Spleen (tissue), 11 donors: Measurements from ENCODE around the gene SMLR1. TPM values are rescaled to one million over a fixed set of nuclear protein-coding genes. Genes with fewer than 3 reads are reported as not detected.
"Not testable (repeated sequence)": the region's sequence is repeated elsewhere in the genome, so short reads cannot be mapped to it uniquely, and the experiment has no call there.

ENCODE experiments used
- DNase-seq: peaks from one replicate; pipeline ENCODE4 v3.0.0-alpha.2; 2020
- H3K27ac ChIP-seq, 8 donors: fragments of 200-600 bp; sonication (generic) in 7 of 8; 1 replicate in 4 of 8; 2 replicates in 4 of 8; pipeline versions ENCODE4 v1.5.0 to v1.8.0; 2016 to 2021; ENCODE audit warnings: inconsistent platforms in 4 of 8, mild to moderate bottlenecking in 4 of 8, moderate library complexity in 1 of 8
- H3K27me3 ChIP-seq, 7 donors: fragments of 200-600 bp; sonication (generic) in 6 of 7; replicated peaks in 1 of 7; 1 replicate in 4 of 7; 2 replicates in 3 of 7; pipeline versions ENCODE4 v1.5.0 to v1.8.0; 2016 to 2021; ENCODE audit warnings: inconsistent platforms in 3 of 7, mild to moderate bottlenecking in 1 of 7
- H3K36me3 ChIP-seq, 6 donors: fragments of 200-600 bp; sonication (generic) in 5 of 6; 1 replicate in 4 of 6; 2 replicates in 2 of 6; pipeline versions ENCODE4 v1.5.0 to v1.8.0; 2016 to 2021; ENCODE audit warnings: inconsistent platforms in 2 of 6
- H3K4me1 ChIP-seq, 6 donors: fragments of 200-600 bp; sonication (generic) in 5 of 6; 1 replicate in 3 of 6; 2 replicates in 3 of 6; pipeline versions ENCODE4 v1.5.0 to v1.8.0; 2016 to 2021; ENCODE audit warnings: inconsistent platforms in 3 of 6
- H3K4me3 ChIP-seq, 8 donors: fragments of 200-600 bp; sonication (generic) in 7 of 8; 1 replicate in 4 of 8; 2 replicates in 4 of 8; pipeline versions ENCODE4 v1.5.0 to v1.8.0; 2016 to 2021; ENCODE audit warnings: inconsistent platforms in 4 of 8, mild to moderate bottlenecking in 4 of 8, moderate library complexity in 2 of 8
- H3K9me3 ChIP-seq, 8 donors: fragments of 200-600 bp; sonication (generic) in 7 of 8; 1 replicate in 4 of 8; 2 replicates in 4 of 8; pipeline versions ENCODE4 v1.5.0 to v1.8.0; 2016 to 2021; ENCODE audit warnings: inconsistent platforms in 4 of 8
- POLR2A ChIP-seq, 3 donors: fragments of 450-650 bp; IDR thresholded peaks; one replicate each; pipeline ENCODE4 v1.5.1; 2017; ENCODE audit warnings: antibody characterized with exemption in 3 of 3, mild to moderate bottlenecking in 1 of 3
- POLR2AphosphoS5 ChIP-seq, 3 donors: sonication (generic); formaldehyde crosslinking; IDR thresholded peaks; one replicate each; pipeline ENCODE4 v1.5.1; 2017; ENCODE audit warnings: antibody characterized with exemption in 3 of 3
- WGBS, 5 donors: extraction: QIAGEN DNeasy Blood & Tissue Kit in 3 of 5; methylation state at CpG; one replicate each; pipeline versions ENCODE4 v1.1.5 to v1.1.7; 2013 to 2018; 5-methylcytosine and 5-hydroxymethylcytosine counted together
- intact Hi-C: fragments of 100-400 bp; cut with DNase I; formaldehyde crosslinking; loops from one replicate; pipeline ENCODE4 v1.15.0; 2023; ENCODE audit warnings: low total_unique reads
- polyA plus RNA-seq, 3 donors: library from polyadenylated mRNA; stranded (reverse); fragments of 200-250 nt; gene quantifications; one replicate each; pipeline ENCODE4 v1.2.1, GENCODE V29; 2013
- total RNA-seq, 7 donors: library from RNA; depleted of rRNA in 3 of 7; stranded (reverse); fragments of >200 nt in 3 of 7; fragmentation: NEBNext Ultra II Directional in 4 of 7; extraction: Animal tissue kit (Norgen Biotek cat#: 25700) in 4 of 7; gene quantifications; one replicate each; pipeline versions ENCODE4 v1.1.0 to v1.2.1, GENCODE V29; 2016 to 2021
- TF ChIP-seq, protein P1 (sequence below), 11 experiments: fragments of 200-600 bp in 7 of 11; fragments of 450-650 bp in 4 of 11; sonication (generic) in 4 of 11; IDR thresholded peaks in 8 of 11; conservative IDR thresholded peaks in 3 of 11; 1 replicate in 7 of 11; 2 replicates in 4 of 11; pipeline versions ENCODE4 v1.4.0 to v1.8.0; 2016 to 2021; ENCODE audit warnings: antibody characterized with exemption in 11 of 11, inconsistent platforms in 4 of 11, mild to moderate bottlenecking in 1 of 11
- donor health status: healthy with polysubstance abuse.
- donor health status: DM: no; HTN: no; CAD: no; lungs with moderate emphysema.
- donor health status: DM: no; HTN: no; CAD: no.
- donor health status: Bipolar disorder and iron deficiency.
- donor health status: healthy.
- donor health status: DM: no; HTN: no; CAD: no.
- donor health status: DM: yes; HTN: yes; CAD: no.

SMLR1 gene
- total and polyA plus RNA-seq, 10 donors: not detected

DNA sequence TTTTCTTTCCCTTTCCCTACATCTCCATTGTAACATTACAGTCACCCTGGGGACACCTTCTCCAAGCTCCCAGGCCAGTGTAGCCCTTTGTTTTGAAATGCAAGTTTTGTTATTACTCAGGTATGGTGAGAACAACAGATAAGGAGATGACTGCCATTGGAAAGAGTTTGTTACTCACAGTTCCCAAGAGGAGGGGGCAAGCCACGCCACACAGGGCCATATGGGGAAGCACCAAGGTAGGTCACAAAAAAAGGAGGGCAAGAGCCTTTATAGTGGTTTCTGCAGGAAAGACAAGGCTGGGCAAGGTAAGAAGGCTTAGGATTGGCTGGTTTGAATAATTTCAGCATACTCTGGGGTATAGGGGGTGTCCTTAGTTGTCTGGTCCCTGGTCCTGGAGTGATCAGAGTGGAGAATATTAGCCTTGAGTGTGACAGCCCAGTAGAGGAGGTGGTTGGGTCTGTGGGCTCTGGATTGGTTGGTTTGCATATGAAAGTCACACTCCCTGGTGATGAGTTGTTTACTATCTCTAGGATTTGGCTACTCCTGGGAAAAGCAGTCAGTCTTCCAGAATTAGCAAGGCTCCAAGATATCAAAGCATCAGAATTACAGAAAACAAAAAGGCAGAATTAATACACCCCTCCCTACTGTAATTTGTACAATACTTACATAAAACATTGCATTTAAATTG is 33.1 kb upstream of the SMLR1 start:
- Histone ChIP-seq H3K9me3 (peaks cover 0 to 9% (median 2%) of the 10 kb centered on the region in 8 donors), H3K4me1 (no peaks in the 10 kb centered on the region), H3K36me3 (no peaks in the 10 kb centered on the region), H3K27me3 (no peaks in the 10 kb centered on the region), H3K4me3 (no peak overlapping the region), H3K27ac (no peak overlapping the region)
- intact Hi-C loops: no loop called here
- no peak for DNase-seq
- 62 to 85% (median 78%) methylated on average over 1 of the region's 1 CpG for WGBS, 5 donors
- TF ChIP-seq POLR2AphosphoS5 (IDR thresholded peaks at IDR 0.05): no peak
- TF ChIP-seq, protein P1, sequence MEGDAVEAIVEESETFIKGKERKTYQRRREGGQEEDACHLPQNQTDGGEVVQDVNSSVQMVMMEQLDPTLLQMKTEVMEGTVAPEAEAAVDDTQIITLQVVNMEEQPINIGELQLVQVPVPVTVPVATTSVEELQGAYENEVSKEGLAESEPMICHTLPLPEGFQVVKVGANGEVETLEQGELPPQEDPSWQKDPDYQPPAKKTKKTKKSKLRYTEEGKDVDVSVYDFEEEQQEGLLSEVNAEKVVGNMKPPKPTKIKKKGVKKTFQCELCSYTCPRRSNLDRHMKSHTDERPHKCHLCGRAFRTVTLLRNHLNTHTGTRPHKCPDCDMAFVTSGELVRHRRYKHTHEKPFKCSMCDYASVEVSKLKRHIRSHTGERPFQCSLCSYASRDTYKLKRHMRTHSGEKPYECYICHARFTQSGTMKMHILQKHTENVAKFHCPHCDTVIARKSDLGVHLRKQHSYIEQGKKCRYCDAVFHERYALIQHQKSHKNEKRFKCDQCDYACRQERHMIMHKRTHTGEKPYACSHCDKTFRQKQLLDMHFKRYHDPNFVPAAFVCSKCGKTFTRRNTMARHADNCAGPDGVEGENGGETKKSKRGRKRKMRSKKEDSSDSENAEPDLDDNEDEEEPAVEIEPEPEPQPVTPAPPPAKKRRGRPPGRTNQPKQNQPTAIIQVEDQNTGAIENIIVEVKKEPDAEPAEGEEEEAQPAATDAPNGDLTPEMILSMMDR (IDR thresholded peaks at IDR 0.05 in 8 of 11, conservative IDR thresholded peaks at IDR 0.05 in 3 of 11): no peak
- TF ChIP-seq POLR2A (IDR thresholded peaks at IDR 0.05): no peak

- H3K9me3 ChIP-seq: peaks cover 0 to 13% (median 4%) of the 10 kb centered on the region in 8 donors
- no peaks in the 10 kb centered on the region for H3K27me3 ChIP-seq
- no peak overlapping the region for H3K4me3 ChIP-seq
- no peaks in the 10 kb centered on the region for H3K36me3 ChIP-seq
- H3K27ac ChIP-seq: no peak overlapping the region
- WGBS, 5 donors: 62 to 71% (median 64%) methylated on average over 3 of the region's 3 CpGs
- DNase-seq: no peak
- H3K4me1 ChIP-seq: no peaks in the 10 kb centered on the region
- intact Hi-C loops: no loop called here
- TF ChIP-seq POLR2A (IDR thresholded peaks at IDR 0.05): no peak
- TF ChIP-seq, protein P1 (IDR thresholded peaks at IDR 0.05 in 8 of 11, conservative IDR thresholded peaks at IDR 0.05 in 3 of 11): no peak
- TF ChIP-seq POLR2AphosphoS5 (IDR thresholded peaks at IDR 0.05): no peak
Measured at GRCh38 chr6:130794738-130795137, 32.5 kb upstream of the SMLR1 start.

DNA sequence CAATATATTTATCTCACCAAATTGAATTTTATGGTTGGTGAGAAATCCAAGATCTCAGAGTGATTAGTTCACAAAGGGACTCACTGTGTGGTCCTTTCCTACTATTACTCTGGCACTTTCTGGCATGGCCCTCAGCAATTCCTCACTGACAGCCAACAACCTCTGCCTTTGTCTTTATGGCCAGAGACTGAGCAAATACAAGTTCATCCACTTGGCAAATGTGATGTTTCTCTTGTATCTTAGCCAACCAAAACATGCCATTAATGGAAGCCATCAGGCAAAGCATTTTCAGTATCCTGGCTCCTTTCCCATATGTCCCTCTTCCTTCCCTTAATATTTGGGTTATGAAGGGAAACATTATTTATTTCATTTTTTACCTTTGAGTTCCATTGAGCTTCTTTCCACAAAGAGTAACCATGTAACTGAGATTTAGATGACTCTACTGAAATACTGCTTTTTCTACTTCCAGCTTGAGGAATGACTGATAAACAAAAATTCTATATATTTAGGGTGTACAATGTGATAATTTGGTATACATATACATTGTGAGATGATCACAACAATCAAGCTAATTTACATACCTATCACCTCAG is 30.8 kb upstream of the SMLR1 start:
- H3K36me3 ChIP-seq: no peaks in the 10 kb centered on the region
- H3K4me1 ChIP-seq: no peaks in the 10 kb centered on the region
- H3K9me3 ChIP-seq: peaks cover 0 to 22% (median 8%) of the 10 kb centered on the region in 8 donors
- no peak for DNase-seq
- TF ChIP-seq, protein P1 (IDR thresholded peaks at IDR 0.05 in 8 of 11, conservative IDR thresholded peaks at IDR 0.05 in 3 of 11): no peak
- TF ChIP-seq POLR2AphosphoS5 (IDR thresholded peaks at IDR 0.05): no peak
- H3K27ac ChIP-seq: no peak overlapping the region
- no peaks in the 10 kb centered on the region for H3K27me3 ChIP-seq
- no peak overlapping the region for H3K4me3 ChIP-seq
- intact Hi-C loops: no loop called here

DNA sequence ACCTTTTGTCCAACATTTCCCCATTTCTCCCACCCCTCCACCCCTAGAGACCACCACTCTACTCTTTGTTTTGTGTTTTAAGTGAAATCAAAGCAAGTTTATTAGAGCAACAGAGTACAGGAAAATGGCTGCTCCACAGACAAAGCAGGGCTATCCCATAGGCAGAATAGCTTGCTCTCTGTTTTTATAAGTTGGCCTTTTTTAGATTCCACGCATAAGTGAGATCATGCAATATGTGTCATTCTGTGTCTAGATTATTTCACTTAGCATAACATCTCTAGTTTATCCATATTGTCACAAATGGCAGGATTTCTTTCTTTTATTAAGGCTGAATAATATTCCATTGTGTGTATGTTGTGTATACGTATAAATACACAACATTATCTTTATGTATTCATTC is 30.1 kb upstream of the SMLR1 start:
- Histone ChIP-seq H3K4me1 (no peaks in the 10 kb centered on the region), H3K36me3 (no peaks in the 10 kb centered on the region), H3K27ac (no peak overlapping the region), H3K4me3 (no peak overlapping the region), H3K9me3 (peaks cover 0 to 25% (median 8%) of the 10 kb centered on the region in 8 donors), H3K27me3 (no peaks in the 10 kb centered on the region)
- WGBS, 5 donors: 92 to 97% (median 95%) methylated on average over 2 of the region's 2 CpGs
- no peak for DNase-seq
- TF ChIP-seq, protein P1 (IDR thresholded peaks at IDR 0.05 in 8 of 11, conservative IDR thresholded peaks at IDR 0.05 in 3 of 11): no peak
- no peak for TF ChIP-seq POLR2AphosphoS5 (IDR thresholded peaks at IDR 0.05)
- no peak for TF ChIP-seq POLR2A (IDR thresholded peaks at IDR 0.05)
- intact Hi-C loops: no loop called here

DNA sequence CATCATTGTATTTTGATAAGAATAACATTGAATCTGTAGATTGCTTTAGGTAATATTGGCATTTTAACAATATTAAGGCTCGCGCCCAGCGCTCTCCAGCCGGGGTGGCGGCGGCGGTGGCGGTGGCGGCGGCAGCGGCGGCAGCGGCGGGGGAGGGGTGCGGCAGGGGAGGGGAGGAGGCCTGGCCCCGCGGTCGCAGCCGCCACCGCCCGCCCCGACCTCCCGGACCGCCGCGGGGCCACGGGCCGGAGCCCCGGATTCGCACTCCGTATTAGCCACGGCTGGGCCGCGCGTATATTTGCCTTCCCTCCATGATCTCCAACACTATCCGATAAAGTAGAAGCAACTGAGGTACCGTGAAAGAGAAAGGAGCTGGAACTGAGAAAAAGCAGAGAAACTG is 25.8 kb upstream of the SMLR1 start:
- DNase-seq, H3K4me3 ChIP-seq, H3K36me3 ChIP-seq, H3K4me1 ChIP-seq, H3K27me3 ChIP-seq, intact Hi-C loops, H3K27ac ChIP-seq: not testable (repeated sequence)
- H3K9me3 ChIP-seq: peaks cover 0 to 29% (median 8%) of the 10 kb centered on the region in 8 donors
- WGBS, 5 donors: 96 to 99% (median 97%) methylated on average over 19 to 37 of the region's 37 CpGs
